Mesendoderm (in vitro differentiated cells): ENCODE measurements around the gene NBPF20.
"Not testable (repeated sequence)": the region's sequence is repeated elsewhere in the genome, so short reads cannot be mapped to it uniquely, and the experiment has no call there.

Experiments used
- DNase-seq: peaks from one replicate; pipeline ENCODE4 v3.0.0; 2013
- H2AK5ac ChIP-seq: 2 replicates; pipeline ENCODE4 v1.6.1; 2013; ENCODE audit warnings: low read length, inconsistent platforms
- H2BK120ac ChIP-seq: 2 replicates; pipeline ENCODE4 v1.6.1; 2013; ENCODE audit warnings: low read depth, mild to moderate bottlenecking, low read length, moderate library complexity, mixed read lengths
- H2BK15ac ChIP-seq: replicated peaks from 2 replicates; pipeline ENCODE4 v1.6.1; 2013; ENCODE audit warnings: low read depth, mild to moderate bottlenecking, moderate library complexity
- H2BK5ac ChIP-seq: 2 replicates; pipeline ENCODE4 v1.6.1; 2013; ENCODE audit warnings: low read length, inconsistent platforms
- H3K18ac ChIP-seq: 2 replicates; pipeline ENCODE4 v1.6.1; 2013; ENCODE audit warnings: mild to moderate bottlenecking, low read length, mixed read lengths
- H3K23ac ChIP-seq: one replicate; pipeline ENCODE4 v1.6.1; 2013; ENCODE audit warnings: low read length
- H3K27ac ChIP-seq: 2 replicates; pipeline ENCODE4 v1.5.1; 2013; ENCODE audit warnings: low read depth, mild to moderate bottlenecking, inconsistent platforms, low read length, moderate library complexity
- H3K27me3 ChIP-seq: 2 replicates; pipeline ENCODE4 v1.6.1; 2013; ENCODE audit warnings: low read length, control low read depth, mild to moderate bottlenecking, inconsistent platforms; ENCODE audit not compliant: insufficient read depth, poor library complexity
- H3K36me3 ChIP-seq: 2 replicates; pipeline ENCODE4 v1.6.1; 2013; ENCODE audit warnings: low read length, inconsistent platforms; ENCODE audit not compliant: control insufficient read depth, insufficient read depth
- H3K4ac ChIP-seq: one replicate; pipeline ENCODE4 v1.6.1; 2013; ENCODE audit warnings: low read depth, mild to moderate bottlenecking, low read length, moderate library complexity
- H3K4me1 ChIP-seq: 2 replicates; pipeline ENCODE4 v1.6.1; 2013; ENCODE audit warnings: low read depth, low read length, inconsistent platforms; ENCODE audit not compliant: control insufficient read depth
- H3K4me2 ChIP-seq: 2 replicates; pipeline ENCODE4 v1.6.1; 2013; ENCODE audit warnings: low read length
- H3K4me3 ChIP-seq: 2 replicates; pipeline ENCODE4 v1.5.1; 2013; ENCODE audit warnings: mild to moderate bottlenecking, low read length
- H3K56ac ChIP-seq: one replicate; pipeline ENCODE4 v1.6.1; 2013; ENCODE audit warnings: low read length
- H3K79me1 ChIP-seq: 2 replicates; pipeline ENCODE4 v1.6.1; 2013; ENCODE audit warnings: low read length, inconsistent platforms
- H3K79me2 ChIP-seq: 2 replicates; pipeline ENCODE4 v1.6.1; 2013; ENCODE audit warnings: mild to moderate bottlenecking, low read length; ENCODE audit not compliant: control insufficient read depth, insufficient read depth
- H3K9ac ChIP-seq: 2 replicates; pipeline ENCODE4 v1.6.1; 2013; ENCODE audit warnings: low read length, inconsistent platforms
- H4K5ac ChIP-seq: one replicate; pipeline ENCODE4 v1.6.1; 2013; ENCODE audit warnings: low read length
- H4K8ac ChIP-seq: one replicate; pipeline ENCODE4 v1.6.1; 2013; ENCODE audit warnings: low read depth, mild to moderate bottlenecking, control low read depth, low read length, moderate library complexity
- WGBS: extraction: QIAGEN DNeasy Blood & Tissue Kit; methylation state at CpG from one replicate; pipeline ENCODE4 v1.1.7; 2013; ENCODE audit warnings: low lambda C conversion rate, missing lambda C conversion rate; ENCODE audit not compliant: insufficient coverage; ENCODE audit errors: extremely low coverage; 5-methylcytosine and 5-hydroxymethylcytosine counted together

Gene NBPF20

DNA sequence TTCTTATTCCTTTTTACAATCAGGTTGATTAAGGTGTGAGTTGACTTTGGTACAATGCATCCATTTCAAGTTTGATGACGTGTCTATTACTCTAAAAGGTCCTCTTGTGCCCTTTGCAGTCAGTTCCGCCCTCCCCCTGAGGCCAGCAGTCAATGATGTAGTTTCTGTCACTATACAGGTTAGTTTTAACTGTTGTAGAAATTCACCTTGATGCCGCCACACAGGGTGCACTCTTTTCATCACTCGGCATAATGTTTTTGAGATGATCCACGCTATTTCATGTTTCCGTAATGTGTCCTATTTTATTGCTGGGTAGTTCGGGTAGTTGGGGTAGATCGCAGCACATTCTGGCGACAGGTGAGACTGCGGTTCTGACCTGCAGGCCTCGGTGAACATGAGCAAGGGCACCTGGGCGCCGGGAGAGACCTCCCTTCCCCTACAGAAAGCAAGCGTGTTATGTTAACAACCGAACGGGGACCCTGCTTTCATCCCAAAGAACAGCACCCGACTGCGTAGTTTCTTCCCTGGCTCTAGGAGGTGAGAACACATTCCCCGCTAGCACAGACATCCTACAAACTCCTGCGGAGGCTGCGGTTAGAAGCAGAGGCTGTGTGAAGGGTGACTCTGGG, 39.4 kb upstream of the NBPF20 start:
- not testable (repeated sequence) for H3K79me2 ChIP-seq, H2AK5ac ChIP-seq, H3K27me3 ChIP-seq, H3K23ac ChIP-seq, H4K8ac ChIP-seq, H3K79me1 ChIP-seq, H2BK15ac ChIP-seq, H3K4me2 ChIP-seq, H3K9ac ChIP-seq, H2BK120ac ChIP-seq, H3K4me3 ChIP-seq, DNase-seq, H3K4ac ChIP-seq, H3K18ac ChIP-seq, H4K5ac ChIP-seq, H2BK5ac ChIP-seq, H3K56ac ChIP-seq, H3K4me1 ChIP-seq, H3K27ac ChIP-seq, H3K36me3 ChIP-seq
- WGBS: no CpG with 5 or more reads among the region's 21 CpGs

DNA sequence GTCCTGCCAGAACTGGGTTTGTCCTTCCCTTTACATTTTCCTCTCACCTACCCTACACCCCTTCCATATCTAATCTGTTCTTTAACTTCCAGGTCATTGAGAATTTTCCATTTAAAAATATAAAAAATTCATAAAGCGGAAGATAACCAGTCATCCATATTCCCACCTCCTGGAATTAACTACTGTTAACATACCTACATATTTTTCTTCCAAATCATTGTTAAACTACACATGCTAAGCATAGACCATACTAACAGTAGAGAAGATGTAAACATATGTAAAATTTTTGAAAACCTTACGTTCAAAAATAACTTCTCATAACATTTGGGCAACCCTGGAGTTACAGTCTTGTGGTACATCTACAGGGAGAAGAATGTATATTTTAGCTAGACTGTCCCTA, 38.6 kb upstream of the NBPF20 start:
- not testable (repeated sequence) for H3K56ac ChIP-seq, H3K18ac ChIP-seq, H3K27ac ChIP-seq, H3K4me2 ChIP-seq, H3K79me1 ChIP-seq, H3K4ac ChIP-seq, DNase-seq, H3K23ac ChIP-seq, H3K79me2 ChIP-seq, H4K8ac ChIP-seq, H2BK5ac ChIP-seq, H3K27me3 ChIP-seq, H3K9ac ChIP-seq, H4K5ac ChIP-seq, H3K4me3 ChIP-seq, H3K4me1 ChIP-seq, H2BK15ac ChIP-seq, H2AK5ac ChIP-seq, H3K36me3 ChIP-seq, H2BK120ac ChIP-seq
- WGBS: no CpG with 5 or more reads among the region's 2 CpGs

DNA sequence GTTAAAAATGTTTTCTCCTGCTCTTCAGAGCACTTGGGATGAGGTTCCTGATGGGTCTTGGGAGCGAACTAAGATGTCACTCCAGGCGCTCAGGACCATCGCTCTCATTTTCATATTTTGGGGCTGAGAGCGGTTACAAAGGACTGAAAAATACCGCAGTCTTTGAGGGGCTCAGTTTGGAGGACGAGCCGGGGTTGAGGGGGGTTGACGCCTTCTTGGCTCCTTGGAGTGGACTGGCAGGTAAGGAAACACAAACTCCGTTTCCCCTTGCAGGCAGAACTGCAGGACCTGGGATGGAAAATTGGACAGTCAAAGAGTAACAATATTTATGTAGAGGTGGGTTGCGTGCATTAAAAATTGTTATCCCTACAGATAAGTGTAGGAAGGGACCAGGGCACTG, 35.3 kb upstream of the NBPF20 start:
- H3K36me3 ChIP-seq, H3K9ac ChIP-seq, H3K79me1 ChIP-seq, H3K4me1 ChIP-seq, DNase-seq, H2BK5ac ChIP-seq, H4K5ac ChIP-seq, H4K8ac ChIP-seq, H3K4me2 ChIP-seq, H3K56ac ChIP-seq, H2BK15ac ChIP-seq, H2BK120ac ChIP-seq, H3K18ac ChIP-seq, H3K79me2 ChIP-seq, H3K27ac ChIP-seq, H2AK5ac ChIP-seq, H3K4me3 ChIP-seq, H3K4ac ChIP-seq, H3K27me3 ChIP-seq, H3K23ac ChIP-seq: not testable (repeated sequence)
- no CpG with 5 or more reads among the region's 10 CpGs for WGBS

DNA sequence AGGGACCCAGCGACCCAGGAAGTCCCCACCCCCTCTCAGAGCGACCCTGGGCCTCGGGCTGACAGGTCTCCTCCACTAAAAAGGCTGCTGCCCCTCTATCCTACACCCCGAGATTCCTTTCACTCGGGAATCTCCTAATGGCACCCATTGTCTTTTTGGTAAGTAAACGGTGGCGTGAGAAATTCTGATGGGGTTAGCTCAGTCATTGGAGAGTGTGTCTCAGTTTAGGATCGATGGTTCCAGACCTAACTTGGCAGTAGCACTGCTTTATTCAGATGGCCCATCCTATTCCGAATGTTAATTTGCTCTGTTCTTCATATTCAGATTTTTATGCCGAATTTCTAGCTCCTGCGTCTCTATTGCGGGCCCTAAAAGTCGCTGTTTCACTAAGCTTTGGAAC, 34.6 kb upstream of the NBPF20 start:
- H4K8ac ChIP-seq, H2AK5ac ChIP-seq, H3K79me2 ChIP-seq, H3K27ac ChIP-seq, H3K27me3 ChIP-seq, H3K79me1 ChIP-seq, H3K36me3 ChIP-seq, H4K5ac ChIP-seq, H3K4me2 ChIP-seq, H2BK15ac ChIP-seq, DNase-seq, H3K4me3 ChIP-seq, H3K18ac ChIP-seq, H3K9ac ChIP-seq, H3K4ac ChIP-seq, H3K4me1 ChIP-seq, H3K23ac ChIP-seq, H2BK120ac ChIP-seq, H3K56ac ChIP-seq, H2BK5ac ChIP-seq: not testable (repeated sequence)
- no CpG with 5 or more reads among the region's 13 CpGs for WGBS

DNA sequence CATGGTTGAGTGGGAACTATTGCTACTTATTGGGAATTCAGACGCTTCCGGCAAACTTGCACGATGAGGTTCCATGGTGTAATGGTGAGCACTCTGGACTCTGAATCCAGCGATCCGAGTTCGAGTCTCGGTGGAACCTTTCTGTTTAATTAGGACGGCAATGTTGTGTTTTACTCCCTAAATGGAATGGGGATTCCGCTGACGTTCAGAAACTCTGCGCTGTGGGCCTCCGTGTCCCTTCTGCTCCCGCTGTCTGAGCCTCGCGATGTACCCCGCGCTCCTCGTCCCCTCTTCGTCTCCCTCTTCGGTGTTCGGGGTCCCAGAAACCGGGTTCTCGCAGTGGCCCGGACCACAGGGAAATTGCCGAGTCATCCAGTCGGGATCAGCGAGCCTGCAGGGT, 34.2 kb upstream of the NBPF20 start:
- H3K4me1 ChIP-seq, H3K36me3 ChIP-seq, H3K4ac ChIP-seq, DNase-seq, H3K27me3 ChIP-seq, H4K5ac ChIP-seq, H3K79me2 ChIP-seq, H3K9ac ChIP-seq, H3K56ac ChIP-seq, H2AK5ac ChIP-seq, H2BK120ac ChIP-seq, H3K27ac ChIP-seq, H3K23ac ChIP-seq, H3K79me1 ChIP-seq, H2BK5ac ChIP-seq, H2BK15ac ChIP-seq, H3K4me3 ChIP-seq, H3K18ac ChIP-seq, H3K4me2 ChIP-seq, H4K8ac ChIP-seq: not testable (repeated sequence)
- no CpG with 5 or more reads among the region's 27 CpGs for WGBS

DNA sequence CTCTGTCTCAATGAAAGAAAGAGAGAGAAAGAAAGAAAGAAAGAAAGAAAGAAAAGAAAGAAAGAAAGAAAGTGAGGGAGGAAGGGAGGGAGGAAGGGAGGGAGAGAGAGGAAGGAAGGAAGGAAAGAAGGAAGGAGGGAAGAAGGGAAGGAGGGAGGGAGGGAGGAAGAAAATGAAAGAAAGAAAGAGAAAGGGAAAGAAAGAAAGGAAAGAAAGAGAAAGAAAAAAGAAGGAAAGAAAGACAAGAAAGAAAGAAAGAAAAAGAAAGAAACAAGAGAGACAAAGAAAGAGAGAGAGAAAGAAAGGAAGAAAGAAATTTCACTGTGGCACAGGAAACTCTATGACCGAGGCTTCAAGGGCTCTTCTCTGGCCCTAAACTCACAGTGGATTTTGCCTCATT, 33.7 kb upstream of the NBPF20 start:
- H3K4me2 ChIP-seq, H3K4ac ChIP-seq, H3K27ac ChIP-seq, H3K23ac ChIP-seq, H3K18ac ChIP-seq, H3K4me1 ChIP-seq, DNase-seq, H3K36me3 ChIP-seq, H3K56ac ChIP-seq, H4K5ac ChIP-seq, H3K79me1 ChIP-seq, H2BK120ac ChIP-seq, H2BK5ac ChIP-seq, H4K8ac ChIP-seq, H2BK15ac ChIP-seq, H3K79me2 ChIP-seq, H3K9ac ChIP-seq, H2AK5ac ChIP-seq, H3K27me3 ChIP-seq, H3K4me3 ChIP-seq: not testable (repeated sequence)
- no CpG with 5 or more reads among the region's 1 CpG for WGBS
